HCT116 (cell line): Measurements from ENCODE around the gene ELOB. TPM values are rescaled to one million over a fixed set of nuclear protein-coding genes. Genes with fewer than 3 reads are reported as not detected.

Experiments
- ATAC-seq: fragments of 200-7000 bp; cut with Tn5 transposase; 2 replicates; pipeline ENCODE4 v1.9.1; 2020; ENCODE audit warnings: mild to moderate bottlenecking, moderate library complexity
- BruUV-seq: library from RNA; stranded (reverse); fragments of 400-500 nt; replicated peaks from 2 replicates; lab custom pipeline; 2021; lab: Mats Ljungman, UMichigan
- CTCF ChIA-PET: fragments of 300-600 bp; sonication (Branson Sonifier 250); formaldehyde crosslinking; loops from one replicate; lab custom pipeline; 2021; ENCODE audit warnings: antibody characterized with exemption; lab: Charles Lee
- POLR2A ChIA-PET: fragments of 300-600, 350-600 bp; sonication (Branson Sonifier 250); formaldehyde crosslinking; loops from one replicate; lab custom pipeline; 2021; ENCODE audit warnings: antibody characterized with exemption; lab: Charles Lee
- RAD21 ChIA-PET, 2 experiments: fragments of 300-600 bp; sonication (Branson Sonifier 250); formaldehyde crosslinking; loops; one replicate each; lab custom pipeline; 2023; ENCODE audit warnings: low total read pairs in 2 of 2; ENCODE audit not compliant: uncharacterized antibody in 2 of 2, unreplicated experiment in 2 of 2, low non-redundant PET in 1 of 2; lab: Charles Lee
- DNase-seq: peaks from one replicate; pipeline ENCODE4 v3.0.0-alpha.2; 2010; ENCODE audit warnings: low read depth, low spot score
- H2AFZ ChIP-seq: fragments of 200-600 bp; shearing (Covaris generic), sonication (generic); 2 replicates; pipeline ENCODE4 v1.6.1; 2017; ENCODE audit warnings: low read depth, mixed run types, mixed read lengths, antibody characterized with exemption, low read length; ENCODE audit not compliant: poor library complexity, severe bottlenecking
- H3K27ac ChIP-seq: 2 replicates; pipeline ENCODE4 v1.5.1; 2012; ENCODE audit warnings: low read depth, low read length
- H3K27me3 ChIP-seq: fragments of 200-600 bp; sonication (generic); 2 replicates; pipeline ENCODE4 v1.6.1; 2016; ENCODE audit warnings: mixed run types, low read length, mixed read lengths; ENCODE audit not compliant: insufficient read depth
- H3K36me3 ChIP-seq, 2 experiments: fragments of 200-500 bp in 1 of 2; fragments of 200-600 bp in 1 of 2; sonication (Bioruptor generic) in 1 of 2; sonication (generic) in 1 of 2; 2 replicates each; pipeline versions ENCODE4 v1.5.1 to v1.6.1; 2014 to 2016; ENCODE audit warnings: low read length in 2 of 2, inconsistent platforms in 1 of 2, mixed read lengths in 1 of 2, mixed run types in 1 of 2; ENCODE audit not compliant: insufficient read depth in 2 of 2, control insufficient read depth in 1 of 2
- H3K4me1 ChIP-seq, 2 experiments: fragments of 200-600 bp in 1 of 2; sonication (generic) in 1 of 2; 2 replicates each; pipeline versions ENCODE4 v1.5.1 to v1.6.1; 2012 to 2017; ENCODE audit warnings: low read length in 2 of 2, inconsistent platforms in 1 of 2, mild to moderate bottlenecking in 1 of 2, mixed read lengths in 1 of 2, mixed run types in 1 of 2, moderate library complexity in 1 of 2; ENCODE audit not compliant: insufficient read depth in 2 of 2, control insufficient read depth in 1 of 2
- H3K4me2 ChIP-seq: fragments of 200-600 bp; sonication (generic); 2 replicates; pipeline ENCODE4 v1.6.1; 2017; ENCODE audit warnings: mixed run types, low read length, mixed read lengths
- H3K4me3 ChIP-seq, 2 experiments: fragments of 200-600 bp in 1 of 2; sonication (generic) in 1 of 2; replicated peaks in 1 of 2; 2 replicates each; pipeline ENCODE4 v1.5.1; 2011 to 2016; ENCODE audit warnings: low read length in 2 of 2, control low read depth in 1 of 2, low read depth in 1 of 2, mild to moderate bottlenecking in 1 of 2, mixed read lengths in 1 of 2, mixed run types in 1 of 2
- H3K79me2 ChIP-seq: fragments of 200-600 bp; sonication (generic); 2 replicates; pipeline ENCODE4 v1.6.1; 2017; ENCODE audit warnings: mild to moderate bottlenecking, mixed run types, low read length, moderate library complexity, mixed read lengths; ENCODE audit not compliant: insufficient read depth
- H3K9ac ChIP-seq: fragments of 200-600 bp; sonication (generic); 2 replicates; pipeline ENCODE4 v1.6.1; 2016; ENCODE audit warnings: low read length, mixed read lengths
- H3K9me2 ChIP-seq: fragments of 200-600 bp; sonication (generic), shearing (Covaris generic); 2 replicates; pipeline ENCODE4 v1.6.1; 2017; ENCODE audit warnings: mixed run types, mild to moderate bottlenecking, moderate library complexity; ENCODE audit not compliant: insufficient read depth
- H3K9me3 ChIP-seq, 2 experiments: fragments of 200-500 bp in 1 of 2; fragments of 200-600 bp in 1 of 2; sonication (Bioruptor generic) in 1 of 2; sonication (generic) in 1 of 2; 2 replicates each; pipeline ENCODE4 v1.6.1; 2014 to 2017; ENCODE audit warnings: low read length in 2 of 2, mixed read lengths in 2 of 2, inconsistent platforms in 1 of 2, low read depth in 1 of 2, mild to moderate bottlenecking in 1 of 2, mixed run types in 1 of 2, moderate library complexity in 1 of 2; ENCODE audit not compliant: control insufficient read depth in 1 of 2, insufficient read depth in 1 of 2
- H4K20me1 ChIP-seq: fragments of 200-600 bp; sonication (generic), shearing (Covaris generic); 2 replicates; pipeline ENCODE4 v1.6.1; 2017; ENCODE audit warnings: mixed run types, mild to moderate bottlenecking, moderate library complexity; ENCODE audit not compliant: insufficient read depth
- CBX3 ChIP-seq: IDR thresholded peaks from 2 replicates; pipeline ENCODE4 v1.6.1; 2012; ENCODE audit warnings: low read depth
- CEBPB ChIP-seq: IDR thresholded peaks from 2 replicates; pipeline ENCODE4 v1.6.1; 2012; ENCODE audit warnings: low read depth
- CTCF ChIP-seq, 3 experiments: fragments of 200-600 bp in 1 of 3; sonication (generic) in 1 of 3; IDR thresholded peaks in 2 of 3; conservative IDR thresholded peaks in 1 of 3; 2 replicates each; pipeline ENCODE4 v1.5.1; 2012 to 2017; ENCODE audit warnings: low read depth in 2 of 3, low read length in 2 of 3, antibody characterized with exemption in 1 of 3, borderline replicate concordance in 1 of 3, control low read depth in 1 of 3, mild to moderate bottlenecking in 1 of 3, mixed read lengths in 1 of 3, mixed run types in 1 of 3, moderate library complexity in 1 of 3; ENCODE audit not compliant: insufficient read depth in 1 of 3
- EGR1 ChIP-seq: IDR thresholded peaks from 2 replicates; pipeline ENCODE4 v1.6.1; 2012; ENCODE audit warnings: low read depth
- EZH2 ChIP-seq: fragments of 200-600 bp; sonication (generic); IDR thresholded peaks from 2 replicates; pipeline ENCODE4 v1.6.1; 2017; ENCODE audit warnings: antibody characterized with exemption, mixed run types
- EZH2phosphoT487 ChIP-seq: fragments of 200-600 bp; IDR thresholded peaks from 2 replicates; pipeline ENCODE4 v1.6.1; 2018; ENCODE audit warnings: antibody characterized with exemption, borderline replicate concordance
- FOSL1 ChIP-seq: IDR thresholded peaks from 2 replicates; pipeline ENCODE4 v1.6.1; 2012; ENCODE audit warnings: low read depth
- JUND ChIP-seq: IDR thresholded peaks from 2 replicates; pipeline ENCODE4 v1.6.1; 2012
- MAX ChIP-seq: IDR thresholded peaks from 2 replicates; pipeline ENCODE4 v1.6.1; 2012
- POLR2A ChIP-seq: IDR thresholded peaks from 2 replicates; pipeline ENCODE4 v1.7.0; 2011; ENCODE audit warnings: borderline replicate concordance; ENCODE audit not compliant: insufficient read depth, insufficient read length; ENCODE audit errors: extremely low read depth
- POLR2AphosphoS5 ChIP-seq: IDR thresholded peaks from 2 replicates; pipeline ENCODE4 v1.6.1; 2011; ENCODE audit warnings: mild to moderate bottlenecking, low read depth, low read length, moderate library complexity
- RAD21 ChIP-seq: IDR thresholded peaks from 2 replicates; pipeline ENCODE4 v1.6.1; 2012; ENCODE audit warnings: low read depth, mild to moderate bottlenecking
- SP1 ChIP-seq: IDR thresholded peaks from 2 replicates; pipeline ENCODE4 v1.6.1; 2012; ENCODE audit warnings: low read depth
- SRF ChIP-seq: IDR thresholded peaks from 2 replicates; pipeline ENCODE4 v1.6.1; 2012; ENCODE audit warnings: low read depth
- YY1 ChIP-seq: IDR thresholded peaks from 2 replicates; pipeline ENCODE4 v1.6.1; 2011; ENCODE audit warnings: low read length, low read depth, moderate library complexity, mild to moderate bottlenecking; ENCODE audit not compliant: insufficient replicate concordance; ENCODE audit errors: extremely low read depth
- ZBTB33 ChIP-seq: IDR thresholded peaks from 2 replicates; pipeline ENCODE4 v1.6.1; 2011; ENCODE audit warnings: mild to moderate bottlenecking, low read length, moderate library complexity; ENCODE audit not compliant: insufficient replicate concordance; ENCODE audit errors: extremely low read depth
- ZFX ChIP-seq: fragments of 450-650 bp; IDR thresholded peaks from 2 replicates; pipeline ENCODE4 v1.6.1; 2017
- intact Hi-C: fragments of 100-400 bp; cut with micrococcal nuclease; formaldehyde crosslinking; loops from 2 replicates; pipeline ENCODE4 v1.10.0; 2022
- total RNA-seq: library from RNA; stranded (reverse); gene quantifications from one replicate; pipeline ENCODE4 v1.2.1, GENCODE V29; 2021; ENCODE audit not compliant: unreplicated experiment

ELOB gene
- total RNA-seq, 1 experiment from 2014 or later, result 239 TPM

GRCh38 chr16:2808181-2808580 lies 31.1 kb upstream of the ELOB start:
- no peaks in the 10 kb centered on the region for H3K27me3 ChIP-seq
- POLR2A ChIA-PET, result no interaction called here

More at GRCh38 chr16:2808181-2808580, 31.1 kb upstream of the ELOB start:
- Histone ChIP-seq H3K79me2 (no peaks in the 10 kb centered on the region), H3K9ac (no peak overlapping the region), H3K9me3 (peaks cover 0 to 12% of the 10 kb centered on the region in 2 experiments; a peak in 2 of 4 replicates), H3K36me3 (no peaks in the 10 kb centered on the region), H3K27ac (no peak overlapping the region), H4K20me1 (no peaks in the 10 kb centered on the region), H3K4me2 (no peak overlapping the region), H2AFZ (no peak overlapping the region), H3K9me2 (no peaks in the 10 kb centered on the region), H3K4me1 (peaks cover 3 to 7% of the 10 kb centered on the region in 2 experiments; a peak in 1 of 4 replicates), H3K4me3 (no peak overlapping the region)
- TF ChIP-seq SRF (no peak), FOSL1 (no peak), ZBTB33 (no peak), POLR2A (no peak), MAX (no peak), EGR1 (no peak), RAD21 (no peak), EZH2 (no peak), CTCF (IDR thresholded peaks at IDR 0.05 in 2 of 3, conservative IDR thresholded peaks at IDR 0.05 in 1 of 3; ENCODE audit: borderline replicate concordance in 1 of 3, insufficient read depth in 1 of 3, low read depth in 2 of 3, low read length in 2 of 3) (no peak), YY1 (no peak), CEBPB (no peak), SP1 (no peak), POLR2AphosphoS5 (no peak), EZH2phosphoT487 (no peak), CBX3 (no peak), JUND (no peak), ZFX (no peak)
- no TSS peak for BruUV-seq
- RAD21 ChIA-PET, result no interaction called here
- CTCF ChIA-PET, result no interaction called here
- intact Hi-C loops, result no loop called here
- DNase-seq (no peak), ATAC-seq (no peak)
